GM19351 (cell line): ENCODE results near the gene PARVB.

Experiments used
- ATAC-seq: cut with Tn5 transposase; IDR thresholded peaks from one replicate; pipeline ENCODE4 v1.9.1; 2021; ENCODE audit warnings: mild to moderate bottlenecking, moderate library complexity; ENCODE audit not compliant: unreplicated experiment

The PARVB gene

DNA sequence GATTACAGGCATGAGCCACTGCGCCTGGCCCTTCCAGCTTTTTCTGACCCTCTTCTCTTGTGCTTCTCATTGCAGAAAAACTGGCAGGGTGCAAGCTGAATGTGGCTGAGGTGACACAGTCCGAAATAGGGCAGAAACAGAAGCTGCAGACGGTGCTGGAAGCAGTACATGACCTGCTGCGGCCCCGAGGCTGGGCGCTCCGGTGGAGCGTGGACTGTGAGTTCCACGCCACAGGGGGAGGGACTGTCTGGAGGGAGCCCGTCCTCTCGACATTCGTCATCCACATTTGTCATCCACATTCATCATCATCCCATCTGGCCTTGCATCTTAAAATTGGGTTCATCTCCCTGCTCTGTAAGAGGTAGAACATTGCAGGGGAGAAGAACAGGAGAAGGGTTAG is 107.3 kb downstream of the PARVB start:
- ATAC-seq: no peak

DNA sequence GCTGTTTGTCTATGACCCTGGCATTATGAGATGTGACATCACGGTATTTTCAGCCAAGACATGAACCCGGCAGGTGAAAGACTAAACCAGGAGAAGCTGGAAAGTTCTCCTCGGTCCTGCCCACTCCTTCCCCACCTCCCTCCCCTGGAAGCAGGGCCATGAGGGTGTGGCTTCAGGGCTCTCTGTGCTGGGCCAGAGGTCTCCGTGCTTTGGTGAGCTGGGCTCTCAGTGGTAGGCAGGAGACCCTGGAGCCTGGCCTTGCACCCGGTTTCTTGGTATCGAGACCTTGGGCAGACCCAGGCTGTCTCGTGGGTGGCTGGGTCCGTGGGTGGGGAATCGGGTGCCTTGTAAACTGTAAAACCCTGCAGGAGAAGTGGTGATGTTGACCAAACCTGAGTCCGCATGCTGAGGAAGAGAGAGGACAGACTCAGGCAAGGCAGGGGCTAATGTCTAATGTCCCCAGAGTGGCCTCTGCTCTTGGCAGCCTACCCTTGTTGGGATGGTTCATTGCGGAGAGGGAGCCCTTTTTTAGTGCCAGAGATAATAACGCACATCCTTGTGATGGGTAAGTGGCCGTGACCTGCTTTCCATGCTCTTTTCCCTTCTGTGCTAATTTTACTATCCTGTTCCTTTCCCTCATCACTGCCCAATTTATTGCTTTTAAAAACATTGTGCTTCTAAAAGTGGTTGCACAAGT is 108.0 kb downstream of the PARVB start:
- no peak for ATAC-seq

DNA sequence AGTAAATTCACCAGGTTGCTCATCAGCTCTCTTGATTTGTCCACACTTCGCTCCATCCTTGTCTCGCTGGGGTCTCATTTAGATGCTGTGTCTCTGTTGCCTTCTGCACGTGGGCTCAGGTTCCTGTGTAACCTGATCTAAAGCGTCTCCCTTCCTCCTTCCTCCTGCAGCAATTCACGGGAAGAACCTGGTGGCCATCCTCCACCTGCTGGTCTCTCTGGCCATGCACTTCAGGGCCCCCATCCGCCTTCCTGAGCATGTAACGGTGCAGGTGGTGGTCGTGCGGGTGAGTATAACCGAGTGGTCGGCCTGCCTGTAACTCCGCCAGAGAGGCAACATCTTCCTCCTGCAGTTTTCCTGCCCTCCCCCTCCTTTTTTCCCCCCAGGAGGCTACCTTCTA is 108.6 kb downstream of the PARVB start:
- no peak for ATAC-seq

DNA sequence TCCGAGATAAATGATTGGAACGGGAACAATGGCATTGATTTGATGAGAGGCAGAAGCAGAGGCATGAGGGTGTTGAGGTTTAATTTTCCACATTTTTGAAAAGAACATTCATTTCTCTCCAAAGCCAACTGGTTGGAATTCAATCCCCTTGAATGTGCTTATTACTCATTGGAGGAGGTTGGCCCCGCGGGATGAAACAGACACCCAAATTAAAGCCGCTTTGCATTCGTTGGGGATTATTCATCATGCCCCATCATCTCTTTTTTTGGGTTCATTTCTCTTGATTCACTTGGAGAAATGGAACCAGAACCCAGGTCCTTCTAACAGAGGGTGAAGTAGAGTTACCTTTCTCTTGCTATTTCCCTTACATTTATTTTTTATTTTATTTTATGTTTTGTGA is 109.1 kb downstream of the PARVB start:
- no peak for ATAC-seq

DNA sequence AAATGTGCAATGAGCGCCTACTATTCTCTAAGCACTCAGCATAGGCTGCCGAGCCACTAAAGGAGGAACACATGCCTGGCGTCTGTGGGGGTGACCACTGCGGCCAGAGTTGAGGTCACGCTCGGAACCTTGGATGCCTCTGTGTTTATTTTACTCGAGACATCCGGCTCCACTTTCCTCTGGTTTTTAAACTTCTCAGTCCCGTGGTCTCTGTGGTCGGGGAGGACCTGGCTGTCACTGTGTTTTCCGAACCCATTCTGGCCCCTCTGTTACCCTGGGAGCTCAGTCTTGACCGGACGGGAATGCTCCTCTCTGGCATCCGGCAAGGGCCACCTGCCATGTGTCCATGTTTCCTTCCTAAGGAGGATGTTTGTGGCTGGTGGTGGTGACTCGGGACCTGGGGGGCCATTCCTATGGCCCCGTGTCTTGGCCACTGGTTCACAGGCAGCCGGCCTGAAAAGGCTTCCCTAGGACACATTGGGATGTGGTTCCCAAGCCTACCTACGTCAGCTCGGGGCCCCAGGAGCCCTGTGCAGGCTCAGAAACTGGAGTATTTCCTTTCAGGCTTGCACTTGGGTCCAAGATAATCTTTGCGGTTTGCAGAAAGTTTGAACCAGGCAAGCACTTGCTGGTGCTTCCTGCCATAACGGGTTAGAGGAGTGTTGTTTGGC is 109.9 kb downstream of the PARVB start:
- no peak for ATAC-seq

- ATAC-seq: no peak
Measured at GRCh38 chr22:44136112-44136511, 112.0 kb downstream of the PARVB start.

GRCh38 chr22:44136786-44137185 is 112.7 kb downstream of the PARVB start:
- ATAC-seq: no peak

GRCh38 chr22:44137415-44137814 is 113.3 kb downstream of the PARVB start:
- ATAC-seq: no peak

DNA sequence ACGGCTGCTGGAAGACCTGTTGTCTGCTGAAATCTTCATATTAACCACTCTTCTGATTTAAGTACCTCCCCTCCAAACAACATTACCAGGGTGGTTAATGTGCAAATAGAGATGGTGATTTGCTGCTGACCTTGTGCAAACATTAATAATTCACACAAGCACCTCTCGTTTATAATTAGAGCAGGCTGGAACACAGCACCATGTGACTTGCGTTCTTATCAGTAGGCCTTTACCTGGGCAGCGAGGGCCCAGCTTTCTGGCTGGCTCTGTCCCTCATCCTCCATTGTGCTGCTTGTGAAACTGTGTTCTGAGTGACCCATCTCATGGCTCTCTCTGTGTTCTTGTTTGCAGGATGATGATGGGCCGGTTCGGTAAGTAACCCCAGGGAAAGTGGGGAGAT is 115.7 kb downstream of the PARVB start:
- no peak for ATAC-seq

GRCh38 chr22:44142421-44143104 is 118.5 kb downstream of the PARVB start:
- ATAC-seq: no peak

DNA sequence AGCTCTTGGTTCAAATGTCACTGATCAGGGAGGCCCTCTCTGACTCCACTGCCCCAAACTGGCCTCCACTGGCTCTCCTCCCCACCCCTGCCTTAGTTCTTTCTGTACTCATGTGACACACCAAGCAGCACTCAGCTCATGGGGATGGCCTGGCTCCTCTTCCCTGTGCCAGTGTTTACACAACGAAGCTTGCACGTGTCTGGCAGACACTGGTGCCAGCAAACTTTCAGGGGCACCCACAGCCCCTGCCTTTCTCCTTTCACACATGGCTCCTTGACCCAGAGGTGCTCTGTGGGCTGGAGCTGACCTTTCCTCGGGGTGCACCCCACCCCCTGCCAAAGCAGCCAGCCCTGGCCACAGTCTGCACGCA is 119.0 kb downstream of the PARVB start:
- ATAC-seq: no peak

- no peak for ATAC-seq
Measured at GRCh38 chr22:44143579-44143978, 119.5 kb downstream of the PARVB start.

- ATAC-seq: no peak
Measured at GRCh38 chr22:44144046-44144569, 120.0 kb downstream of the PARVB start.

GRCh38 chr22:44145544-44145943 is 121.4 kb downstream of the PARVB start:
- ATAC-seq: no peak

GRCh38 chr22:44146088-44146861 is 122.2 kb downstream of the PARVB start:
- ATAC-seq: no peak

DNA sequence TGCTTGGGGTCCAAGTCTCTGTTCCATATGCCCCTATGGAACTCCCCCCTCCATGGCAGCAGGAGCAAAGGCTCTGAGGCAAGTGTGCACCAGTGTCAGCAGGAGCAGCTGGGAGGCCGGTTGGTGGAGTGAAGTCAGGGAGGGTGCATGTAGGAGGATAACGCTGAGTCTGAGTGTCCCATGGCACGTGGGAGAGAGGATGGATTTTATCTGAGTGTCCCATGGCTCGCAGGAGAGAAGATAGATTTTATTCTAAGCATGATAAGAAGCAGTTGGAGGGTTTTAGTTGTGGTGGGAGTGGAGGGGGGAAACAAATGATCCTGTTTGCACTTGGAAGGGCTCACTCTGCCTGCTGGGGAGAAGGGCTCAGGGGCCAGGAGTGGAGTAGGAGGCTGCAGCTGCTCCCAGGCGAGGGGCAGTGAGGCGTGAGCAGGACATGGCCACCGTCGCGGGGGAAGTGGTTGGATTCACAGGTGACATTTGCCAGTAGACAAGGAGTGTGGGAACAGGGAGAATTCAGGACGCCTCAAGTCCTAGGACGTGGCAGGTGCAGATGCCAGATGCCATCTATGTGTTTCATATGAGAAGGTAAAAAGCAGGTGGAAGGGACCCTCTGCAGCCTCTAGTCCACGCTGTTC is 123.0 kb downstream of the PARVB start:
- no peak for ATAC-seq

- no peak for ATAC-seq
Measured at GRCh38 chr22:44147821-44148574, 123.9 kb downstream of the PARVB start.

DNA sequence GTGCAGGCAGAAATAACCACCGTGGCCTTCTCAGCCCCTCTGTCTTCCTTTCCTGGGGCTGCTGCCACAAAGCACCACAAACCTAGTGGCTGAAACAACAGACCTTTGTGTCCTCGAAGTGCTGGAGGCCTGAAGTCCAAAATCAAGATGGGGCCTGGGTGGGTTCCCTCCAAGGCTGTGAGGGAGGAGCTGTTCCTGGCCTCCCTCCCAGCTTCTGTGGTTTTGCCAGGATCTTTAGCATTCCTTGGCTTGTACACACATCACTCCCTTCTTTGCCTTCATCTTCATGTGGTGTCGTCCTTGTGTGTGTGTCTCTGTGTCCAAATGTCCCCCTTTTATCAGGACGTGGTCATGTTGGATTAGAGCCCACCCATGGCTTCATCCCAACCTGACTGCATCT is 127.6 kb downstream of the PARVB start:
- ATAC-seq: no peak

DNA sequence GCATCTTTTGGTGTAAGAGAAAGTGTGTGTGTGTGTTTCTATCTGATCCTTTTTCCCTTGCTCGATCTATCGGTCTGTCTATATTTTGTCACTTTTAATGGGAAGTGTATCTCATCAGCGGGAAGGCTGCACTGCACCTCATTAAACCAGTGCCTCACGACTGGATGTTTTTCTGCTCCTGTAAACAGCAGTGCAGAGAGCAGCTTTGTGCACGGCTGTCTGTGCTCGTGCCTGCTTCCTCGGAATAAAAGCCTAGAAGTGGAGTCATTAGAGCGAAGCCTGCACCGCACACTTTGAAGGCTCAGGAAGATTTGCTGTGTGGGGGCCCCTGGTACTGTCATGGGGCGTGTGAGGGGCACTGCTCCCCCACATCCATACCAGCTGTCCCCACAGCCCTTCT is 129.6 kb downstream of the PARVB start:
- ATAC-seq: no peak

- no peak for ATAC-seq
Measured at GRCh38 chr22:44154436-44154942, 130.4 kb downstream of the PARVB start.
